22Rv1 (cell line): ENCODE data around the gene APOL5.

ENCODE experiments used
- CTCF ChIP-seq: fragments of 450-650 bp; IDR thresholded peaks from 2 replicates; pipeline ENCODE4 v1.5.1; 2017; ENCODE audit warnings: mild to moderate bottlenecking
- ZFX ChIP-seq: fragments of 450-650 bp; IDR thresholded peaks from 2 replicates; pipeline ENCODE4 v1.6.1; 2017; ENCODE audit warnings: antibody characterized with exemption, borderline replicate concordance

- TF ChIP-seq CTCF (no peak), ZFX (no peak)
These were observed 6.3 kb upstream of the APOL5 start for GRCh38 chr22:35711336-35711735.
